NK-92 (cell line): ENCODE results near the gene MCOLN3.

Experiments
- DNase-seq: peaks from one replicate; lab custom pipeline; 2025; ENCODE audit not compliant: unreplicated experiment; lab: John Stamatoyannopoulos, UW

MCOLN3 gene, protein sequence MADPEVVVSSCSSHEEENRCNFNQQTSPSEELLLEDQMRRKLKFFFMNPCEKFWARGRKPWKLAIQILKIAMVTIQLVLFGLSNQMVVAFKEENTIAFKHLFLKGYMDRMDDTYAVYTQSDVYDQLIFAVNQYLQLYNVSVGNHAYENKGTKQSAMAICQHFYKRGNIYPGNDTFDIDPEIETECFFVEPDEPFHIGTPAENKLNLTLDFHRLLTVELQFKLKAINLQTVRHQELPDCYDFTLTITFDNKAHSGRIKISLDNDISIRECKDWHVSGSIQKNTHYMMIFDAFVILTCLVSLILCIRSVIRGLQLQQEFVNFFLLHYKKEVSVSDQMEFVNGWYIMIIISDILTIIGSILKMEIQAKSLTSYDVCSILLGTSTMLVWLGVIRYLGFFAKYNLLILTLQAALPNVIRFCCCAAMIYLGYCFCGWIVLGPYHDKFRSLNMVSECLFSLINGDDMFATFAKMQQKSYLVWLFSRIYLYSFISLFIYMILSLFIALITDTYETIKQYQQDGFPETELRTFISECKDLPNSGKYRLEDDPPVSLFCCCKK

DNA sequence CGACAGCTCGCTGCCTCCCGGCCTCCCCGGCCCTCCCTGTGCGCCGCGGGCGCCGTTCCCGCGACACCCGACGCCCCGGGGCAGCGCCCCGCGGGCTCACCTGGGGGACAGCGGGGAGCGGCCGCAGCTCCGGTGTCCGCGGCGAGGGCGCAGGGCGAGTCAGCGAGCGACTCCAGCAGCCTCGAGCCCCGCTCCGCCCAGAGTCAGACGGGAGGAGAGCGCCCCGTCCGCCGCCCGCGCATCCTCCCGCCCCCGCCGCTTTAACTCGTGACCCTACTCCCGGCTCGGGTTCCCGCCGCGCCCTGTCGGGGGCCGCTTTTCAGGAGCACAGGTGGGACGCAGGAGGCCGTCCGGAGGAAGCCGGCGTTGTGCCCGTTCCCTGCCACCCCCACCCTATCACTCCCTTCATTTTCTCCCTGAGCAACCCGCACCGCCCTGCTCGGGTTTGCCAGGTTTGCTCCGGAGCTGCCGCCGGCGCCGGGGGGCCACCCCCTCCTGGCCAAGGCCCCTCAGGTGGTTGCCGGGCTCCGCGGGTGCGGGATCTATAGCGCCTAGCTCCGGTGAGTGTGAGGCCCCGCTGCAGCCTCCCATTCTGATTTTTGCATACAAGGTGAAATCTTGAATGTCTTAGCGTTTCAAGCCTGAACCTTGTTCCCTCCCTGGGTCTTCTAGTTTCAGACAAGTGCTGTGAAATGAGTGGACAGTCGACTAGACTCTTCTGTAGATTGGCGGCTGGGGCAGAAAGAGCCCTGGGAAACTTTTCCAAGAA, at the start of gene MCOLN3:
TSS of gene MCOLN3 (minus strand) at position 205 of the 769 bp plus-strand sequence. CDS start 3,140 bp downstream, outside the sequence.
- no peak for DNase-seq

DNA sequence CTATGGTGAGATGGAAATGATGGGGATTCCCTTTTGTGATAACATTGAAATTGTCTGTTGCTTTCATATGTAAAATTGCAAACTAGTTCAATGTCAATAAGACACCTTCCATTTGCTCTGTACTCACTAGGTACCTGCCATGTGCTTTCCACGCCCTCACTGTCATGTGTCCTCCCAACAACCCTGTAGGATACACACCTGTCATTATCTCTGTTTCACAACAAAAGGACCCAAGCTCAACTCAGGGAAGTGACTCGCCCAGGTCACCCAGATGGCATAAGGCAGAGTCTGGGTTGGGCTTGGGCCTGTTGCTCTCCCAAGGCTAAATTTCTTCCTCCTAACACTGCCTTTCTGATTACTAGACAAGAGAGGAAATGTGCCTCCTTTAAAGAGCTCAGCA, 45.3 kb upstream of the MCOLN3 start:
- DNase-seq: no peak

DNA sequence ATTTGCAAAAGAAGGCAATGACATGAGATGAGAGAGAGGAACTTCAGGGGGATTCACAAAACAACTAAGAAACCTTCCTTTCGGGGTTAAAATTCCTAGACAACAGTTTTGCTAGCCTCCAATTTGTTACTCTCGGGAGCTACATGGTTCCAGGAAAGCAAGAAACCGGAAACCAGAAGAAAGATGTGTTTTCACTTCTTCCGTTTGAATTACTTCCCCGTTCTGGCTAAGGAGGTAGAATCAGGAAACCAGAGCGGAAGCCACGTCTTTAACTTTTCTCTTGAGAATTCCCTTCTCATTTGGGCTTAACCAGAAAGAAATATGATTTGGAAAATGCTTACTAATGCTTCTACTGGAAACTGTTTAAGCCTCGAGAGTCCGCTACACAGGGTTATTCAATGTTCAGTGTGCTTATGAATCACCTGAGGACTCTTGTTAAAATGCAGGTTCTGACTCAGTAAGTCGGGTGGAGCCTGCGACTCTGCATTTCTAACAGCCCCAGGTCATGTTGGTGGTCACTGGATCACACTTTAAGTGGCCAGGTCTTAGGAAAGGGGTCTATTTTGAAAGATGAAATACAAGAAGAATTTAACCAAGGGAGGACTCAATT, 43.5 kb upstream of the MCOLN3 start:
- DNase-seq: no peak

DNA sequence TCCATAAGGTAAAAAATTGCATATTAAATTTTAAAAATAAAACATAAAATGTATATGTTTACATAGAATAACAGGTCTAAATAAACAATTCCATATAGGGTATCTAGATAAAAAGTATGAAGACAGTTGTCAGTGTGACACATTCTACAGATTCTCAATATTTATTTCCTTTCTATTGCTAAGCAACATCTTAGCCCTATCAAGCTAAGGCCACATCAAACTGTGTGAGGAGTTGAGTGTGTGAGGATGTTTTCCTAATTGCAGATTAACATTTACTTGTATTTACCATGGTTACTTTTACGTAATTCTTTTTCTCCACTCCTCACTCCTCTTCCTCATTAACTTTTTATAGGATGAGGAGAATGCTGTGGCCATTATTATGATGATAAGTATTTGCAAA, 41.9 kb upstream of the MCOLN3 start:
- no peak for DNase-seq

DNA sequence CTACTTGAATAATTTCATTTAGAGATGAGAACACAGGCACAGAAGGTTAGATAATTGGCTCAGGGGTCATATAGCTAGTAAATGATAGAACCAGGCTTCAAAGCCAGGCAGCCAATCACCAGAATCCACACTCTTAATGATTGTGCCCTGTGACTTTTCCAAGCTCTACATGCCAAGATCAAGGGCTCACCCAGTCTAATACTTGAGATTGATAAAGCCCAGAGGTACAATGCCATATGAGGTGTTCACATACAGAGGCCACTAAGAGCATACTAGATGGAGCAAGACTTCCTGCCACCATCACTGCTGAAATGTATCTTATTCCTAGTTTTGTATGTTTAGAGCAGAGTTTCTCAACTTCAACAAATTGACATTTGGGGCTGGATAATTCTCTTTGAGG, 40.9 kb upstream of the MCOLN3 start:
- DNase-seq: no peak

DNA sequence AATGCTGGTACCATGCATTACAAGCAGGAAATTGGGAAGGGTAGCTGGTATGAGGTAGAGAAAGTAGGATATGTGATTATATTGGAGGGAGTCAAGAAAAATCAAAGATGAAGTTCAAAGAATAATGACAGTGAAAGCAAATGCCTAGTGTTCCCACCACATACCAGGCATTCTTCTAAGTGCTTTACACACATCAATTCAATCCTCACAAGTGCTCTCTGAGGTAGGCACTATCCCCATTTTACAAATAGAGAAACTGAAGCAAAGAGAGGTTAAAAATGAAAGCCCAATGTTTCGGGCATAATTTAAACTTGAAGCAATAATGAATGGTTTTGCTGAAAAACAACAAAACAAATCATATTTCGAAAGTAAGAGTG, 40.1 kb upstream of the MCOLN3 start:
- DNase-seq: no peak

DNA sequence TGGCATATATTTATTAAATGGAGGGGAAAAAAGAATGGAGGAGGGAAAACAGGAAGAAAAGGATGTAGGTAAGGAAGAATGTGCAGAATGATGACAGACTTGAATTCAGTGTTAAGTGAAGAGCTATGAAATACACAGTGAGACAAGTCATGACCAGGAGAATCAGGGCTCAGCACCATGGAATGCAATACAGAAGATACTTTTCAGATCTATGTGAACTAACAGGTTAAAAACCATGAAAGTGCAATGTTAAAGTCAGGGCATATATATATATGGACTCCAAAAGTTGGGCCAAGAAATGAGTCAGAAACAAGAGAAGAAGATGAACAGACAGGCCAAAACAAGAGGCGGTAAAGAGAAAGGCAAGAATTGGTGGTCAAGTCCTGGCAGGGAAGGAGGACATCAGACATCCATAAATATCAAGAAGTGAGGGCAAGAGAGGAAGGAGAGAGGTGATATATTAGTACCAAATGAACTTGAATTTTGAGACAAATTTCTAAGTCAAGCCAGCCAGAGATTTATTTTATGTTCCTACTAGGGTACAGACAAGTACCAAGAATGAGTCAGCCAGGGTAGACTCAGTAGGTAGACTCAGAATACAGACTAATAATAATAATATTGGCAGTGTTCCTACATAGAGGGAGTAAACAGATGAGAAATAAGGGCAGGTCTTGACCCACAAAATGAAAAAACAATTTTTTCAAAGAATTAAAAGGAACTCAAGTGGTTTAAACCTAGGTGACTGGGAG, 39.5 kb upstream of the MCOLN3 start:
- no peak for DNase-seq

DNA sequence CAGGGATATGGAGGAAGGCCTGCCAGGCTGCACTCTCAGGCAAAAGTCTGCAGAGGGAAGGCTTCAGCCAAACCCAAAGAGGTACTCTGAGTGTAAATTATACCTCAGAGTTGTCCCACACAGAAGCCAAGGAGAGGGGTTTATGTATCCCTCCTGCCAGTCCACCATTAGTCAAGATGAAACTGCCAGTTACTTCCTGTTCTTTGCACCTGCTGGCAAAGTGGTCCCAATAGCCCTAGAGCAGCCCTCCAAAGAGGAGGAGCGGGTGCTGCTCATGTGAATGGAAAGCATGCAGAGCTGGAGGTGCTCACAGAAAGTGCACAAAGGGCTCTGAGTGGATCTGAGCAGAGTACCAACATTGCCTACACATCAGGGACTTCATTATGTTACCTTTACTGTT, 37.1 kb upstream of the MCOLN3 start:
- no peak for DNase-seq

DNA sequence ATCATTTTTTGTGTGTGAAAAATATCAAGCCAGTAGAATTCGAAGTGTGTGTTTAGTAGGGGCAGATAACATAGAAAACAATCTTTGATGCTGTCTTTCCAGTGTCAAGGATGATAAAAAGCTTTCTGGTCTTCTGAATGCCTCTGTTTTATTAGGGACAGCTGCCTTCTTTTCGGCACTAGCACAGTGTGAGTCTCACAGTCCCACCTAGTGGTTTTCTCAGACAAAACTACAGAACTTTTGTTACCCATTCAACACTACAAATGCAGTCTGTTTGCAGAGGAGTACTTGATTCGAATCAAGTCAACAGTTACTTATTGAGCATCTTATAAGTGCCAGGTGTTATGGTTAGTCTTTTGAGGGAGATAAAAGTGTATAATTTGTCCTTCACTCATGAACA, 30.6 kb upstream of the MCOLN3 start:
- DNase-seq: no peak

DNA sequence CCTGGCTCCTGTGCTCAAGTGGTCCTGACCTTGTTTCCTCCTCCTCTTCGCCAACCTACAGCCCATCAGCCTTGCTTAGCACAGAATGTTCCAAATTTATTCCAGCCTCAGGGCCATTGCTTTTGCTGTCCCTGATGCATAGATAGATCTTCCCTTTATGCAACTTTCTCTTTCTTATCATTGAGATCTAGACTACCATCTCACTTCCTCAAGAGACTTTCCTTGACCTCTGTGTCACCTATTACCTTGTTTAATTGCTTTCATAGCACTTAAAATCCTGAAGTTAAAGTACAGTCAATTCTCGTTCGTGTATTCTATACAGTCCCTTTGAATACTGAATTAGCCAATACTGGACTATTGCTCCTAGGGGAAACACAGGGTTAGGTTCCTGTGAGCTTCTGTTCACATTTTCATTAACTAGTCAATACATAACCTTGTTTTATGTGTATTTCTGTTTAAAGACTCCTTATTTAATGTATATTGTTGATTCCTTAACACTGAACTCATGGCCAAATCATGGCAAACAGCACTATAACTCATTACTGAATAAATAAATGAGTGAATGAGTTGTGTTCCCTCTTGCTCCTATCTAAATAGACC, 26.2 kb upstream of the MCOLN3 start:
- no peak for DNase-seq

DNA sequence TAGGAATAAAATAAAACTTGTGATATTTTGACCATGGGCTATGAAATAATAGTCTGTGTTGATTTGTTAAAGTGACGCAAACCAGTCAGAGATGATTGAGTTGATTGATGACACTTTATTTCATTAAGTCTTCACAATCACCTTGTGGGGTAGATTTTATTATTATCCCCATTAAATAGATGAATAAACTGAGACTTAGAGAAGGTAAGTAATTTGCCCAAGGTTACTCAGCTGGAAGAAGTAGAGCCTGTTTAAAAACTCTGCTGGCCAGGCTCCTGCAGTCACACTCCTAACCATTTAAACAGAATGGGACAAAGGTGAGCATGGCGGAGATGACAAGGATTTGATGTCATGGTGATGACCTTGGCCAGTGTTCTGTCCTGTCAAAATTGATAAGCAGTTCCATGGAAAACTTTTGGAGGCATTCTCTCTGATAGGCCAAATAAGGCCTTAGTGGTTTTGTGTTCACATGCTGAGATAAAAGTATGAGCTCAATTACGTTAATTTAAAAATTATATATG, 22.7 kb upstream of the MCOLN3 start:
- DNase-seq: no peak

DNA sequence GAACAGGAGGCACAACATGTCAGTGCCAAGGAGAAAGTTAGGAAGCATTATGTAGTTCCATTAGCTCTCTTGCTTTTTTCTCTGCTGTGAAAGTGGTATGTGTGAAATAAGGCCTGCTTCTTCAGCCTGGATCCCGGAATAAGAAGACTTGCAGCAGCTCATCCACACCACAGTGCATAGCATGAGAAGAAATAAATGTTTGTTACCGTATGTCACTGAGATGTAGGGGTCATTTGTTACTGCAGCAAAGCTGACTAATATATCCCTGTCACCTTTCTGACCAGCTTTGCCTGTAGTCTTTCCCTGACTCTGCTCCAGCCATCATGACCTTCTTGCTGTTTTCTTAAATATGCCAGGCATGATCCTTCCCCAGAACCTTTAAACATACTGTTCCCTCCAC, 20.5 kb upstream of the MCOLN3 start:
- DNase-seq: no peak

DNA sequence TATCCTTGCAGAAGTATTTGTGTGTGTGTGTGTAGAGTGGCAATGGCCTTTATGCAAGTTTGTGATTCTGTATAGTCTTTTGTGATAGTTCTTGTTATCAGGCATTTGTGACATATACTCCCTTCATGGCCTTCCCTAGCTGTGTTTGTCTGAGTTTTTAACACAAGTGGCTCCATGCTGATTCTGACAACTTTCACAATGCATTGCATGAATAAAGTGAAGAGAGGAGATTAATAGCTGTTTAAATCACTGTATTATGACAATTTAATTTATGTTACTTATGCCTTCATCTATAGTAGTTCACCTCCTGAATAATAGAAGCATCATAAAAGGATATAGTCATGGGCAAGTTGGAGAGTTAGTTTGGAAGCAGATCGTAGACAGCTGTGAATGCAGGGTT, 17.2 kb upstream of the MCOLN3 start:
- no peak for DNase-seq

DNA sequence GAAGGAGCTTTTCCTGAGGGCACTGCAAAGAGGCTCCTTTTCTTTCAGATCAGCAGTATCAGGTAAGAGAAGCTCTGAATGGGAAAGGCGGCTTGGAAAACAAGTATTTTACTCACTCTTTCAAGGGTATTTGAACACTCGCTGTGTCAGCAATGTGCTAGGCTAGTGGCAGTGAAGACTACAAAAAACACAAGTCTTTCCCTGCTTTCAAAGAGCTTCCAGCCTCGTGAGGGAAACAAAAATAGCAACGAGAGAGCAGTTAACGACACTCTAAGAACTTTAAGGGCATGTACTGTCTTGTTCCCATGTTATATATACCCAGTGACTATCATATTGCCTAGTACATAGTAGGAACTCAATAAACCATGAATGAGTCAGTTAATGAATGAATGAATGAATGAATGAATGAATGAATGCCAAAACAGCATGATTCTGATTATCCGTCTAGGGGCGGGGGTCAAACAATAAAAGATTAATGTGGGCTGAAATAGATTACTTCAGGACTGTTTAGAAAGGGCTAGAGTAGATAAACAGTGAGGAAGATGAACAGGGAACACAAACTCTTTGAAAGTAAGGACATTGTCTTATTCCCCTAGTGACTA, 14.2 kb upstream of the MCOLN3 start:
- no peak for DNase-seq

DNA sequence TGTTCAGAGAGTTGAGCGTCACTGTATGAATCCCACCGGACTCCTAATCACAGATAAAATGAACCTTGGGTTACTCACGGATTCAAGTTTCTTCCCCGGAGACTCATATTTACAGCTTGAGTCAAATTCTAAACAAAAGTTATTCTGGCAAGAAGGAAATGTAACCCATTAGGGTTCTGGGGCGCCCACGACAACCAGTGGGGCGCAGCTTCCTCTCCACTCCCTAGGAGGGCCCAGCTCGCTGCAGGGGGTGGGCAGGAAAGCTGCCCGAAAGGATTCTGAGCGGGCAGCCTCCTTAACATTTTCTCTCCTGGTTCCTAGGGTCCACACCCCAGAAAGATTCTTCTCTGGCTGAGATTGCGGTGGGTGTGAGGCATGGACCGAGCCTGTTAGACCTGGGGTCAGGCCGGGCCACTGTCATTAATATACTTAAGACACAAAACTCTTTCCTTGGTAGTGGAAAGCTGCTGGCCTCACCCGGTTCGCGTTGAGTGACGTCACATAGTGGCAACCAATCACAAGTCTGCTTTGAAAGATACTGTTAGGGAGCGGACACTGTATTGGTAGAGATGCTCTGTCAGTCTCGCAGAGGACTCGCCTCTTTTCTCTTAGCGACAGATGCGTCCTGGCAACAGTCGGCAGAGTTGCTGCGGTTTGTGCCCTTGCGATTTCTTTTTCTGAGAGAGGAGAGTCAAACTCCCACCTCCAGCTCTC, 13.6 kb upstream of the MCOLN3 start:
- DNase-seq: peak; percentile 18

DNA sequence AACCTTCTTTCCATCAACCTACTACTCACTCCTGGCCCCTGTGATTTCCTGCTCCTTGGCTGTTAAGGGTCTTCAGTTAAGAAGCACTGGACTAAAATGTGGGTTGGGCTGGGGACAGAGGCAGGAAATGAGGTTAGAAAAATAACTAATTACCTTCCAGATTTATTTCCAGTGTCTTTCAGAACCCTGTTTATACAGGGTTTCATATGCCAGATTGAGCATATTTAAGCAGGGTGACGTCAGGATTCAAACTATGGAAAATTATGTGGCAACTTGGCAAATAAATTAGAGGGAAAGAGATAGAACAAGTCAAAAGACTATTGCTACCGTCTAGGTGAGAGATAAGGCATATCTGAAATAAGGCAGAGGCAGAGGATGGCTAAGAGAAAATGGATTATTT, 11.7 kb upstream of the MCOLN3 start:
- no peak for DNase-seq

DNA sequence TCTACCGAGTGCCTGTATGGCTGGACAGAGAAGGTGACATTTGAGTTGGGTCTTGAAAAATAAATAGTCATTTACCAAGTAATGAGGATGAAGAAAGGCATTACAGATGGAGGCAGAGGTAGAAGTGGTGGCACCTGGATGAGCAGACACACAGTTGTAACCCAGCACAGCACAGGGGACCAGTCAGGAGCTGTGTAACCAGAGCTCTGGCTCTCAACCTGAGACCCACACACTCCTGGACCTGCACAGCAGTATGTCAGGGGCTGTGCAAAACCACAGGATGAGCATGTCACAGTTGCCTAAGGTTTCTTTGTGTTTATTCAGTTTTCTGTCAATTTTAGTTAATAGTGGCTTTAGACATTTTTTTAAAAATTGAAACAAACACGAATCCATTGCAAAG, 11.3 kb upstream of the MCOLN3 start:
- no peak for DNase-seq

DNA sequence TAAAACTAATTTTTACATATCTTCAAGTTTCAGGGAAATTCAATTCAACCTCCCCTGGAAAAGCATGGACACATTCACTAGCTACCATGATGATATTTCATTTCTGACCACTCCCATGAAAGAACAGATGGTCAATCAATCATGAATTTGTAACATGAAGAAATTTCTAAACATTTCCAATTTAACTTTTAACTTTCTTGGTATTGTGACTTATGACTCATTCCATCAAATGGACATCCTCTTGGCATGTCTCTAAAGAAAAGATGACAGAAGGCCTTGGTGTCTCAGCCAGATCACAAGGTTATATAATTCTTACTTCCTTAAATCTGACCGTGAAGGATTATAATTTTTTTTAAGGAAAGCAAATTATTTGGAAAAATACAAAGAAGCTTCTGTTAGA, 10.5 kb upstream of the MCOLN3 start:
- DNase-seq: no peak

DNA sequence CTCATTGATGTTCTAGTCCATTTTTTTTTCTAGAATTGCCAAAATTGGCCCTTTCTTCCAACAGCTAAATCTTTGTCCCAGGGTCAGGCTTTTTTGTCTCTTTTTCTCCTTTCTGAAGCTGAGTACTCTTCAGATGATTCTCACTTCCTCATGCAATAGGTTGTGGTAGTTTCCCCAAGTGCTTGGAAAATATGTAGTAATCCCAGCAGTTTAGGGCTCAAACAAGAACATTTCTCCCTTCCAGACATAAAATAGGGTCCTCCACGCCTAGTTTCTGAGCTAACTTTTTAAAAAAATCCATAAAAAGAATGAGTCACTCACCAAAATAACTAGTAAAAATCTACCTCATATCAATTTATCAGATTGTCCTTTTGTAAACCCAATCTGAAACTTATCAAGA, 10.0 kb upstream of the MCOLN3 start:
- DNase-seq: no peak
